HG03565 (cell line): Measurements from ENCODE around the gene SLC51B.
"Not testable (repeated sequence)": the region's sequence is repeated elsewhere in the genome, so short reads cannot be mapped to it uniquely, and the experiment has no call there.

ENCODE experiments used
- ATAC-seq: cut with Tn5 transposase; IDR thresholded peaks from one replicate; pipeline ENCODE4 v1.9.1; 2021; ENCODE audit warnings: mild to moderate bottlenecking, moderate library complexity; ENCODE audit not compliant: unreplicated experiment

Gene SLC51B

GRCh38 chr15:65062726-65063125 lies 17.5 kb downstream of the SLC51B start:
- no peak for ATAC-seq

GRCh38 chr15:65066001-65066634 lies 20.9 kb downstream of the SLC51B start:
- no peak for ATAC-seq

- ATAC-seq, result no peak
Observed at GRCh38 chr15:65066635-65067316, 21.6 kb downstream of the SLC51B start.

GRCh38 chr15:65067317-65067644 lies 22.1 kb downstream of the SLC51B start:
- ATAC-seq, result no peak

- ATAC-seq, result no peak
Observed at GRCh38 chr15:65067645-65068402, 22.6 kb downstream of the SLC51B start, which contains the start of gene RASL12. Gene RASL12, minus strand, starts transcription at chr15:65067991. Its CDS starts 156 bp downstream, at chr15:65067835.

GRCh38 chr15:65068403-65068788 lies 23.2 kb downstream of the SLC51B start:
- no peak for ATAC-seq

- no peak for ATAC-seq
Observed at GRCh38 chr15:65069179-65069578, 24.0 kb downstream of the SLC51B start.

GRCh38 chr15:65069779-65070546 lies 24.8 kb downstream of the SLC51B start:
- no peak for ATAC-seq

- ATAC-seq, result no peak
Observed at GRCh38 chr15:65071381-65071811, 26.2 kb downstream of the SLC51B start.

GRCh38 chr15:65072027-65072426 lies 26.8 kb downstream of the SLC51B start:
- ATAC-seq, result no peak

- no peak for ATAC-seq
Observed at GRCh38 chr15:65072617-65073016, 27.4 kb downstream of the SLC51B start.

GRCh38 chr15:65074946-65075345 lies 29.8 kb downstream of the SLC51B start:
- ATAC-seq, result not testable (repeated sequence)

GRCh38 chr15:65075607-65076395 lies 30.6 kb downstream of the SLC51B start:
- not testable (repeated sequence) for ATAC-seq

GRCh38 chr15:65076486-65077290 lies 31.5 kb downstream of the SLC51B start, which contains the start of gene KBTBD13:
Gene KBTBD13, plus strand, starts transcription at chr15:65076746. Its CDS starts 70 bp downstream, at chr15:65076816.
- ATAC-seq, result no peak

- ATAC-seq, result no peak
Observed at GRCh38 chr15:65077291-65077980, 32.2 kb downstream of the SLC51B start.

GRCh38 chr15:65077981-65078352 lies 32.8 kb downstream of the SLC51B start:
- no peak for ATAC-seq

GRCh38 chr15:65079580-65079979 lies 34.4 kb downstream of the SLC51B start:
- no peak for ATAC-seq

GRCh38 chr15:65081270-65081669 lies 36.1 kb downstream of the SLC51B start:
- no peak for ATAC-seq

- no peak for ATAC-seq
Observed at GRCh38 chr15:65081758-65082157, 36.6 kb downstream of the SLC51B start.
